Testis (tissue), 2 donors: ENCODE data around the gene SRD5A1.

ENCODE experiments used
- POLR2A ChIP-seq: fragments of 450-650 bp; IDR thresholded peaks from one replicate; pipeline ENCODE4 v1.6.1; 2017; ENCODE audit warnings: antibody characterized with exemption, mild to moderate bottlenecking, moderate library complexity
- TF ChIP-seq, protein P1 (sequence below), 3 experiments: fragments of 450-650 bp in 2 of 3; fragments of 200-600 bp in 1 of 3; sonication (generic) in 1 of 3; IDR thresholded peaks; one replicate each; pipeline ENCODE4 v1.5.1; 2016 to 2019; ENCODE audit warnings: antibody characterized with exemption in 3 of 3, mild to moderate bottlenecking in 2 of 3, moderate library complexity in 1 of 3

DNA sequence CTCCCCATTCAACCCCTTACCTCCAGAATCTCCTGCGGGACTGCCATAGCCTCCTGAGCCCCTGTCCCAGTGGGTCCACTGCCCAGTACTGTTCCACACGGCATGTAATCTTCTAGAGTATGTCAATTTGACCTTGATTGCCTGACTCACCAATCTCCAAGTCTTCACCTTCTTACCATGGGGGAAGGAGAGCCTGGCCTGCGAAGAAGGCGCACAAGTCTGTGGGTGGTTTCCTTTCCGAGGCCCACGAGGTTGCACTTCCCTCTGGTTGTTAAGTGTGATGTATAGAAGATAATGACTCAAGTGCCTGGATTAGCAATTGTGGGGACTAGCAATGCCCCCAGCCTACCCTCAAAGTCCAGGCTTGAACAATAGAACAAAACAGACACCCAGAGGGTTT lies 71.8 kb downstream of the SRD5A1 start:
- TF ChIP-seq, protein P1, sequence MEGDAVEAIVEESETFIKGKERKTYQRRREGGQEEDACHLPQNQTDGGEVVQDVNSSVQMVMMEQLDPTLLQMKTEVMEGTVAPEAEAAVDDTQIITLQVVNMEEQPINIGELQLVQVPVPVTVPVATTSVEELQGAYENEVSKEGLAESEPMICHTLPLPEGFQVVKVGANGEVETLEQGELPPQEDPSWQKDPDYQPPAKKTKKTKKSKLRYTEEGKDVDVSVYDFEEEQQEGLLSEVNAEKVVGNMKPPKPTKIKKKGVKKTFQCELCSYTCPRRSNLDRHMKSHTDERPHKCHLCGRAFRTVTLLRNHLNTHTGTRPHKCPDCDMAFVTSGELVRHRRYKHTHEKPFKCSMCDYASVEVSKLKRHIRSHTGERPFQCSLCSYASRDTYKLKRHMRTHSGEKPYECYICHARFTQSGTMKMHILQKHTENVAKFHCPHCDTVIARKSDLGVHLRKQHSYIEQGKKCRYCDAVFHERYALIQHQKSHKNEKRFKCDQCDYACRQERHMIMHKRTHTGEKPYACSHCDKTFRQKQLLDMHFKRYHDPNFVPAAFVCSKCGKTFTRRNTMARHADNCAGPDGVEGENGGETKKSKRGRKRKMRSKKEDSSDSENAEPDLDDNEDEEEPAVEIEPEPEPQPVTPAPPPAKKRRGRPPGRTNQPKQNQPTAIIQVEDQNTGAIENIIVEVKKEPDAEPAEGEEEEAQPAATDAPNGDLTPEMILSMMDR (IDR thresholded peaks at IDR 0.05) = no peak
- TF ChIP-seq POLR2A = no peak
